ENCODE measurements around the gene TBC1D17. TPM values are rescaled to one million over a fixed set of nuclear protein-coding genes. Genes with fewer than 3 reads are reported as not detected.

The TBC1D17 gene
- total and polyA plus RNA-seq, 2 of the 13 experiments (the other 11 are each of a cell fraction or from before 2014, with no cell fraction given) = 9.7 to 16.9 TPM

DNA sequence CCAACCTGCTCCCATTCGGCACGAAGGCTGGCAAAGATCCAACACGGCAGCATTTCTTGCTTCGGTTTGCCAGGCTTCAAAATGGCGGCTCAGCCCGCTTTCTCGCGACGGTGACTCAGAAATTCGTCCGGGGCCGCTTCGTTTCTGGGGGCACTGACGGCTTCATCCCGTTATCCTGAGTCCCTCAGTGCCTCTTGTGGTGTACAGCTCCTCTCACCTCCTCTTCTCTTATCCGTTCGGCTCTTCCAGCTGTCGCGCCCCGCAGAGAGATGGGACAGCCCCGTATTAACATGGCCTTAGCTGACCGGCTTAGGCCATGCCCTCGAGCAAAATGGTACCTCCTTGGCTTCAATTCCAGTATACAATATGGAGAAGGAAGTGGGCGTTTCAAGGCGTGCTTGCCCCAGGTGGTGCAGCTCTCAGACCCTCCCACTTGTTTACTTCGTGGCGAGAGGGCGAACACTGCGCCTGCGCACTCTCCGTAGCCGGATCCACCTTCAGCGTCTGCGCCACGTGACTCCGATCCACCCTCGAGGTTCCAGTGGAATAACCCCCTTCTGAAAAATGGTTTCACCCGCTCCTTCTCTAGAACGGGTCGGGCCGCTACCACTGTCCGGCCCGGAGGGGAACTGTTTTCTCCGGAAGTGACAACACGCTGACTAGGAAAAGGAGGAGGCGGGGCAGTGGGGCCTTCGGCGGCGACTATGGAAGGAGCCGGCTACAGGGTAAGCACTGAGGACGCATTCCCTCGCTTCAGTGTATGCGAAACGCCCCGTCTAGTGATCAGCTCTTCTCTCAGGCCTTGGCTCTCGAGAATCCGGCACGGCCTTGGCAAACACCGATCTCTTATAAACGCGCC lies at the start of gene TBC1D17, which contains the start of gene AKT1S1 (continued):
- TF ChIP-seq ZNF530 (CRISPR knock-in tag; IDR thresholded peaks at IDR 0.05; ENCODE audit: low read depth) = no peak
- TF ChIP-seq AGO2 (optimal IDR thresholded peaks at IDR 0.05; ENCODE audit: low read depth, low read length) = no peak
- TF ChIP-seq, protein P1, sequence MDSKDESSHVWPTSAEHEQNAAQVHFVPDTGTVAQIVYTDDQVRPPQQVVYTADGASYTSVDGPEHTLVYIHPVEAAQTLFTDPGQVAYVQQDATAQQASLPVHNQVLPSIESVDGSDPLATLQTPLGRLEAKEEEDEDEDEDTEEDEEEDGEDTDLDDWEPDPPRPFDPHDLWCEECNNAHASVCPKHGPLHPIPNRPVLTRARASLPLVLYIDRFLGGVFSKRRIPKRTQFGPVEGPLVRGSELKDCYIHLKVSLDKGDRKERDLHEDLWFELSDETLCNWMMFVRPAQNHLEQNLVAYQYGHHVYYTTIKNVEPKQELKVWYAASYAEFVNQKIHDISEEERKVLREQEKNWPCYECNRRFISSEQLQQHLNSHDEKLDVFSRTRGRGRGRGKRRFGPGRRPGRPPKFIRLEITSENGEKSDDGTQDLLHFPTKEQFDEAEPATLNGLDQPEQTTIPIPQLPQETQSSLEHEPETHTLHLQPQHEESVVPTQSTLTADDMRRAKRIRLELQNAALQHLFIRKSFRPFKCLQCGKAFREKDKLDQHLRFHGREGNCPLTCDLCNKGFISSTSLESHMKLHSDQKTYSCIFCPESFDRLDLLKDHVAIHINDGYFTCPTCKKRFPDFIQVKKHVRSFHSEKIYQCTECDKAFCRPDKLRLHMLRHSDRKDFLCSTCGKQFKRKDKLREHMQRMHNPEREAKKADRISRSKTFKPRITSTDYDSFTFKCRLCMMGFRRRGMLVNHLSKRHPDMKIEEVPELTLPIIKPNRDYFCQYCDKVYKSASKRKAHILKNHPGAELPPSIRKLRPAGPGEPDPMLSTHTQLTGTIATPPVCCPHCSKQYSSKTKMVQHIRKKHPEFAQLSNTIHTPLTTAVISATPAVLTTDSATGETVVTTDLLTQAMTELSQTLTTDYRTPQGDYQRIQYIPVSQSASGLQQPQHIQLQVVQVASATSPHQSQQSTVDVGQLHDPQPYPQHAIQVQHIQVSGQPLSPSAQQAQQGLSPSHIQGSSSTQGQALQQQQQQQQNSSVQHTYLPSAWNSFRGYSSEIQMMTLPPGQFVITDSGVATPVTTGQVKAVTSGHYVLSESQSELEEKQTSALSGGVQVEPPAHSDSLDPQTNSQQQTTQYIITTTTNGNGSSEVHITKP (CRISPR knock-in tag; IDR thresholded peaks at IDR 0.05; ENCODE audit: low read depth) = peak; percentile 100
- TF ChIP-seq SIX1 (CRISPR knock-in tag; IDR thresholded peaks at IDR 0.05; ENCODE audit: borderline replicate concordance) = no peak; the same call in 1 of the 2 replicates
- TF ChIP-seq, protein P2, sequence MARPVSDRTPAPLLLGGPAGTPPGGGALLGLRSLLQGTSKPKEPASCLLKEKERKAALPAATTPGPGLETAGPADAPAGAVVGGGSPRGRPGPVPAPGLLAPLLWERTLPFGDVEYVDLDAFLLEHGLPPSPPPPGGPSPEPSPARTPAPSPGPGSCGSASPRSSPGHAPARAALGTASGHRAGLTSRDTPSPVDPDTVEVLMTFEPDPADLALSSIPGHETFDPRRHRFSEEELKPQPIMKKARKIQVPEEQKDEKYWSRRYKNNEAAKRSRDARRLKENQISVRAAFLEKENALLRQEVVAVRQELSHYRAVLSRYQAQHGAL (CRISPR knock-in tag; IDR thresholded peaks at IDR 0.05; ENCODE audit: not compliant biosample characterization) = no peak
- peak; percentile 94 for TF ChIP-seq RAD51 (IDR thresholded peaks at IDR 0.05; ENCODE audit: borderline replicate concordance)
- 0 out of 2 replicates have a peak, but pooled peaks have one; percentile 25 for TF ChIP-seq ZNF354B (CRISPR knock-in tag; IDR thresholded peaks at IDR 0.05)
- no peak for TF ChIP-seq DNMT3B (CRISPR knock-in tag; conservative IDR thresholded peaks at IDR 0.05)
- TF ChIP-seq NCOA5 (CRISPR knock-in tag; IDR thresholded peaks at IDR 0.05) = no peak
- no peak for TF ChIP-seq TAF15 (IDR thresholded peaks at IDR 0.05; ENCODE audit: low read depth, low read length, poor library complexity, severe bottlenecking)
- no peak for TF ChIP-seq ZNF713 (CRISPR knock-in tag; IDR thresholded peaks at IDR 0.05)
- TF ChIP-seq SUZ12 (IDR thresholded peaks at IDR 0.05; ENCODE audit: low read depth, low read length) = no peak
- TF ChIP-seq RCOR2 (CRISPR knock-in tag; IDR thresholded peaks at IDR 0.05) = no peak
- TF ChIP-seq SIN3A (IDR thresholded peaks at IDR 0.05; ENCODE audit: borderline replicate concordance, low read depth, low read length) = no peak; the same call in 1 of the 2 replicates
- TF ChIP-seq IKZF4 (CRISPR knock-in tag; IDR thresholded peaks at IDR 0.05; ENCODE audit: borderline replicate concordance, low read depth, not compliant biosample characterization) = peak; percentile 94
- peak; percentile 21; the same call in 1 of the 2 replicates for TF ChIP-seq ZNF792 (CRISPR knock-in tag; IDR thresholded peaks at IDR 0.05)
- TF ChIP-seq, protein P3, sequence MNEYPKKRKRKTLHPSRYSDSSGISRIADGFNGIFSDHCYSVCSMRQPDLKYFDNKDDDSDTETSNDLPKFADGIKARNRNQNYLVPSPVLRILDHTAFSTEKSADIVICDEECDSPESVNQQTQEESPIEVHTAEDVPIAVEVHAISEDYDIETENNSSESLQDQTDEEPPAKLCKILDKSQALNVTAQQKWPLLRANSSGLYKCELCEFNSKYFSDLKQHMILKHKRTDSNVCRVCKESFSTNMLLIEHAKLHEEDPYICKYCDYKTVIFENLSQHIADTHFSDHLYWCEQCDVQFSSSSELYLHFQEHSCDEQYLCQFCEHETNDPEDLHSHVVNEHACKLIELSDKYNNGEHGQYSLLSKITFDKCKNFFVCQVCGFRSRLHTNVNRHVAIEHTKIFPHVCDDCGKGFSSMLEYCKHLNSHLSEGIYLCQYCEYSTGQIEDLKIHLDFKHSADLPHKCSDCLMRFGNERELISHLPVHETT (CRISPR knock-in tag; conservative IDR thresholded peaks at IDR 0.05) = no peak; the same call in 1 of the 2 replicates
- no peak for TF ChIP-seq STAG1 (CRISPR knock-in tag; IDR thresholded peaks at IDR 0.05)
- no peak for TF ChIP-seq SETDB1 (CRISPR knock-in tag; IDR thresholded peaks at IDR 0.05; ENCODE audit: borderline replicate concordance)
- no peak; the same call in 1 of the 2 replicates for TF ChIP-seq GTF3A (CRISPR knock-in tag; conservative IDR thresholded peaks at IDR 0.05)
- no peak for TF ChIP-seq MIXL1 (CRISPR knock-in tag; IDR thresholded peaks at IDR 0.05)
- TF ChIP-seq, protein P4, sequence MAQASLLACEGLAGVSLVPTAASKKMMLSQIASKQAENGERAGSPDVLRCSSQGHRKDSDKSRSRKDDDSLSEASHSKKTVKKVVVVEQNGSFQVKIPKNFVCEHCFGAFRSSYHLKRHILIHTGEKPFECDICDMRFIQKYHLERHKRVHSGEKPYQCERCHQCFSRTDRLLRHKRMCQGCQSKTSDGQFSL (CRISPR knock-in tag; IDR thresholded peaks at IDR 0.05) = no peak
- no peak for TF ChIP-seq SNAI1 (CRISPR knock-in tag; IDR thresholded peaks at IDR 0.05; ENCODE audit: borderline replicate concordance)
- TF ChIP-seq ZNF7 (CRISPR knock-in tag; IDR thresholded peaks at IDR 0.05) = no peak
- TF ChIP-seq TOE1 (CRISPR knock-in tag; IDR thresholded peaks at IDR 0.05) = no peak
